GM21390 (cell line): ENCODE results near the gene AJAP1.
A peak's percentile ranks its signal among the peaks of the same experiment; 100 is the strongest.

ENCODE experiments used
- ATAC-seq: cut with Tn5 transposase; IDR thresholded peaks from one replicate; pipeline ENCODE4 v1.9.1; 2021; ENCODE audit not compliant: unreplicated experiment

AJAP1 gene

DNA sequence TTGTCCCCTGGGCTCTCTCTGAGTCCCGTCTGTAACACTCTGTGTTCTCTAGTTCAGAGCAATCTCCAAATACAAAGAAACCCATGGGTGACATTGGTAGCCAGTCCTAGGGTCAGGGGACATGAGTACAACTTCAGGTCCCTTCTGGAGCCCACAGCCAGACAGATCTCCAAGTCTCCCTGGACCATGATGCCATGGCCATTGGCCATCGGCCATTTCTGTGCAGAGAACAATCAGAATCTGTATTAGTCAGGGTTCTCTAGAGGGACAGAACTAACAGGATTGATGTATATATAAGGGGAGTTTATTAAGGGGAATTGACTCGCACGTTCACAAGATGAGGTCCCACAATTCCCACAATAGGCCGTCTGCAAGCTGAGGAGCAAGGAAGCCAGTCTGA is 106.9 kb downstream of the AJAP1 start:
- ATAC-seq = no peak

DNA sequence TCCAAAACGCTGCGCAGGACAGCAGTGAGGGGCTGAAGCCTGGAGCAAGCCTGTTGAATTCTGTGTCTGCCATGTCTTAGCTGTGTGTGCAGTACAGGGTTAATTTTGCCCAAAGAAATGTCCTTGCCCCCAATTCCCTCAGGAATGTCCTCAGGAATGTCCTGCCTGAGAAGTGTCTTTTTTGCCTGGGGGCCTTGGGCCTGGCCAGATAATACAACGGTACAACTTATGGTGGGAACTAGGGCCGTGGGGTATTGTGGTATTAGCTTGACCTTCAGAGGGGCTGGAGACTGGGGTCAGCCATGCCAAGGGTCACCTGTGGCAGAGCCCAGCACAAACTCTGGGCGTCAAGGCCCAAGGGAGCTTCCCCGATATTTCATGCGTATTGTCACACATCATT is 107.7 kb downstream of the AJAP1 start:
- ATAC-seq = no peak

DNA sequence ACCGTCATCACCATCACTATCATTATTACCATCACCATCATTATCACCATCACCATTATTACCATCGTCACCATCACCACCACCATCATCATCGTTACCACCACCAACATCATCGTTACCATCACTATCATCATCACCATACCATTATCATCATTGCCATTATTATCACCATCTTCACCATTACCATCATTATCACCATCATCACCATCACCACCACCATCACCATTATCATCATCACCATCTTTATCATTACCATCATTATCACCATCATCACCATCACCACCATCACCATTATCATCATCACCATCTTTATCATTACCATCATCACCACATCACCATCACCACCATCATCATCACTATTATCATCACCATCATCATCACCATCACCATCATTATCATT is 112.9 kb downstream of the AJAP1 start:
- ATAC-seq = no peak

DNA sequence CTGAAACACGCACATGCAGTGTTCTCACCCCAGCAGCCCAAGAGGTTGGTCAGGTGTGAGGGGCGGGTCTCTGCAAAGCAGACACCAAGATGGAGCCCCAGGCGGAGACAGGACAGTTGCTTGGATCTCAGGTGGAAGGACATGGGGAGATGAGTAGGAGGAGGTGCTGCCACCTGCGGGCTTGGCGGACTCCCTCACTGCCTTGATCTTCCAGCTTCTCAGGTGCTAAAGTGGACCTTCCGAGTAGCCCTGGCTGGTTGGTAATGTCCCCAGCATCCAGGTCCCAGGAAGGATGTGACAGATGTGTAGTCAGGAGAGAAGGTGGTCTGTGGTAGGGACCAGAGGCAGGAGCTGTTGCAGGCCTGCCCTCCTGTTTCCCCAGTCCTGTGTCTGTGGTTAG is 114.1 kb downstream of the AJAP1 start:
- ATAC-seq = no peak

DNA sequence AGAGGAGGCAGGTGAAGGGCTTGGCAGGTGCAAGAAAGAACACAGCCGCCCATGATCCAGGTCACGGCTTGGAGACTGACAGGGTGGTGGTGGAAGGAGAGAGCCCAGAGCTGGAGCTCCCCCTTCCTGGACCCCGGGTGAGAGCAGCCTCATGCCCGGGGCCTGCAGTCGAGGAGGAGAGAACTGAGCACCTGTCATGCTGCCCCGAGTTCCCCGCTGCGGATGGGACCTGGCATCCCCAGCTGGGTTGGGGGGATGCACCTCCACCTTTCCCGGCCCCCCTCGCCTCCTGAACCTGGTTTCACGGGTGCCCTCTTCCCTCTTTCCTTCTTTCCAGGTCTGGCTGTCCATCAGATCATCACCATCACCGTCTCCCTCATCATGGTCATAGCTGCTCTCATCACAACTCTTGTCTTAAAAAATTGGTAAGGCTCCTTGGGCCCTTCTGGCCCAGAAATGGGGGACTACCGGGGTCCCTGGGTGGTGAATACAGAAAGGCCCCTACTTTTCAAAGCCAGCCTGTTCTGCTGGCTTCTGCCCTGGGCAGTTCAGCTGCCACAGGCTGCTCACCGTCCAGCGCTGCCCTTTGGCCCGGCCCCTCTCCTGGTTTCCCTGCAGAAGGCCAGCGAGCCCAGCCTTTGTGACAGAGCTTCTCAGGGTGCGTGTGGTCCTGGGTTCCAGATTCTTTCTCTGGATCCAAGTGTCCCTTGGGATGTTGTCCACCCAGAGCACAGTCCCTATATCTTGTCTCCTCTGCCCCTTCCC is 115.3 kb downstream of the AJAP1 start:
- ATAC-seq = no peak

DNA sequence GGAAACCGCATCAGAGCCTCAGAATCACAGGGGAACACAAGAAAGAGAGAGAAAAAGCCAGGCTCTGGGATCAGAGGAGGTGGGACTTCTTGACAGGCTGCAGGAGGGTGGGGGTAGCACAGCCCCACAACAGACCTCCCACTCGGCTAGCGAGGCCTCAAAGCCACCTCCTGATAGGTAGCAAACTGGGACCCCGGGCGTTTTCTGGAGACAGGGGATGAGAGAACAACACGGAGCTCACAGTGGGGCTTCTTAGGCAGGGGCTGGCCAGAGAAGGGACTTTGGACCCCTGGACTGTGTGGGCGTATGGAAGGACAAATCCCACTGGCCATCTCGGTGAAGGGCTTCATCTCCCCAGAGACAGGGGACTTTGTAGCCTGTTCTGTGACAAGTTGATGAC is 116.3 kb downstream of the AJAP1 start:
- ATAC-seq = no peak

DNA sequence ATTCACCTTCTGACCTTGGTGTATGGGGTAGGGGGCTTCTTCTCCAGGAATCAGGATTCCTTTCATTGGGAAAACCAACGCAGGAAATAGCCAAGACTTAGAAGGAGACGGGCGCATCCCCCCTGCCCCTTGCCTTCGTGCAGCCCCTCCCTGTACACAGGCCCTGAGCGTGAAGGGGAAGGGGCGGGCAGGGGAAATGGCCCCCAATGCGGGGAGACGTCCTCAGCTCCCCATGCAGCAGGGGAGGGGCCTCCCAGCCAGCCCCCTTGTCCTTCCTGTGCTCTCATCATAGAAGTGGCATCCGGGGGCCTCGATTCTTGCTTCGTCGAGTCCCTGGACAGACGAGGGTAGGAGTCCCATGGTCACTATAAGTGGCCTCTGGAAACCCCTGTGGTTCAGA is 116.9 kb downstream of the AJAP1 start:
- no peak for ATAC-seq

DNA sequence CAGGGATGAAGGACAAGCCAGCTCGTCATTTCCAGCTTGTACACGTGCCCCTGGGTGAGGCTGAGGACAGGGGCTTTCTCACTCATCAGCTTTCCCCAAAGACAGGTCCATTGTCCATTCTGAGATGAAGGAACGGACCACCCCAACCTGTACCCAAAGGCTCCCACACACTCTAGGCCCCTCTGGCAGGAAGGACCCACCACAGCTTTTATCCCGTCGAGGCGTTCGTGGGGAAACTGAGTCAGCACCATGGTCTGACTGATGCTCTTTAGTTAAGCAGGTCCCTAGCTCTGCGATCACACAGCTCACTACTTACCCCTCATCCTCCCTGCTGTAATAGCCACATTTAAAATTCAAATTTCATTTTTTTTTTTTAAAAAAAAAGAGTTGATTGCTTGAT is 117.3 kb downstream of the AJAP1 start:
- no peak for ATAC-seq

DNA sequence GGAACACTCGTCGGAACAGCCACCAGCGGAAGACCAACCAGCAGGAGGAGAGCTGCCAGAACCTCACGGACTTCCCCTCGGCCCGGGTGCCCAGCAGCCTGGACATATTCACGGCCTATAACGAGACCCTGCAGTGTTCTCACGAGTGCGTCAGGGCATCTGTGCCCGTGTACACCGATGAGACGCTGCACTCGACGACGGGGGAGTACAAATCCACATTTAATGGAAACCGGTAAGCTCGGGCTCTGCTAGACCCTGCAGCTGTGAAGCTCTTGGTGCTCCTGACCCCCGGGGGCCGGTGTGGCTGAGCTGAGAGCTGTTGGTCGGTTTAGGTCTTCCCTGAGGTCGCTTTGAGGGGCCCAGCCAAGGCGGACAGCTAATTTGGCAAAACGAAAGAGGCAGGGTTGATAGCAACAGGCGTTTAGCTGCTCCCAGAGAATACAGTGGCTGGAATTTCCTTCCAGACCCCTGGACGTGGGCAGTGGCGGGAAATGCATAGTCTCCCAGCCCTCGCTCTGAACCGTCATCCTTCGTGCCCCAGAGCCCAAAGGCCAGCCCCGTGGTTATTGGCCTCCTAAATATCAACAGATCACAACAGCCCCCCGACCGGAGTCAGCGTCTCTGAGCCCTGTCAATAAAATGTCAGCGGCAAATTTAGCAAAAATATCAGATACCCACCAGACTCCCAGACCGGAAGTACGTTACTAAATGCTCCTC is 118.0 kb downstream of the AJAP1 start:
- ATAC-seq = no peak

DNA sequence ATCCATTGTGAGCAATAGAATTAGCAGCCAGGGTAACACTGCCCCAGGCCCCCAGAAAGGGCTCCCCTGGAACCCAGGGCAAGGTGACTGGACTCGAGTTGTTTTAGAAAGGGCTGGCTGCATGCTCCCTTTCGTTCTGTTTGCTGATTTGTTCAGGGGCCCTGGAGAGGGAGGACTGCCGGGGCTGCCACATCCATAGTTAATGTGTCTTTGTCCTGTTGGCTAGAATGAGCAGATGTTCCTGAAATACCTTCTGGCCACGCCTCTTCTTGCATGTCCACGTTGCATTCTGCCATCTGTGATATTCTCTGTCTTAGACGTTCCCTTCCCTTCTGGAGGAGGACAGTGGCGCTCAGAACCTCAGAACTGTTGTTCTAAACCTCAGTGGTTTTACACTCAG is 118.8 kb downstream of the AJAP1 start:
- no peak for ATAC-seq

DNA sequence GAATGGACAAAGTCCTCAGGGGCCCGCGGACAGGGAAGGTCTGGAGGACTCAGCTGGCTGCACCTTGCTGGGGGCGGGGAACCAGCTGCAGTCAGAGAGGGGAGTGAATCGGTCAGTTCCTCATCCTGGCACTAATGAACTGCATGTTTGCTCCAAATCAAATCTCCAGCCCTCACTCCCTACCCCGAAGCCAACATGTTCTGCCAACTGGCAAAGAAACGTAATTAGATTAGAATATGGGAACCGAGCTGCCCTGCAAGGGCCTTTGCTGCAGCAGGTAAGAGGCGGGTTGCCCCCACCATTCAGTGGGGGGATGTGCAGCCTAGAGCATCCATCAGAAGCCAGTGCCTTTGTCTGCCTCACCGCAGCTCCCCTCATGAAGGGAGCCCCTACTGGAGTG is 121.1 kb downstream of the AJAP1 start:
- ATAC-seq = no peak

DNA sequence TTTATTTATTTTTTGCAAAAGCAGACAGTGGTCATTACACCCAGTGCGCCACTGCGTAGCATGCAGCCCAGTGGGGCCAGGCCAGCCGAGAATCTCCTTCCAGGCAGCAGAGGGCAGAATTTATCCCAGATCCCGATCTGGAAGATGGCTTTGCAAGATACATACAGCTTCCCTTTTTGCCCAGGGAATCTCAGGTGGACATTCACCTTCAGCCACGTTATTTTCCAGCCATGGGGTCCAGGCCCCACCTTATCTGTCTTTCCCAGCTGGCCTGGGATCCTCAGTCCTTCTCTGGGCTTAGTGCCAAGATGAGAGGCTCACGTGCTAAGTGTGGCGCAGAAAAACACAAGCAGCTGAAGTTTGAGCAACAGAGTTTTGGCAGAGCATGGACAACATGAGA is 123.6 kb downstream of the AJAP1 start:
- no peak for ATAC-seq

DNA sequence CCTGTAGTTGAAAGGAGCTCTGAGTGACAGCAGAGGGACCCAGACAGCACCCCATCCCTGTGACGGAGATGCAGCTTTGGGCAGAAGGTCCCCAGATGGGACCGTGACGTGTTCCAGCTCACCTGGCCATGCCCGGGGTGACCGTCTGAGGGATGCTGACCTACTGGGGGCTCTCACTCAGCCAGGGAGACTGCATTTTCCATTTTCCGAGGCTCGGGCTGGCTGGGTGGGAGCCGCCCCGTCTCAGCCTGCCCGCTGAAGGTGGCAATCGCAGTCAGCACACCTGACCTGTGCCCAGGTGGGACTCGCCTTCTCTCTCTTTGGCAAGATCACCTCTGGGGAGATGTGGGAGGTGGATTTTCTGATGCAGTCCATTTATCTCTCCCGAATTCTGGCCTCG is 127.2 kb downstream of the AJAP1 start:
- ATAC-seq = no peak

DNA sequence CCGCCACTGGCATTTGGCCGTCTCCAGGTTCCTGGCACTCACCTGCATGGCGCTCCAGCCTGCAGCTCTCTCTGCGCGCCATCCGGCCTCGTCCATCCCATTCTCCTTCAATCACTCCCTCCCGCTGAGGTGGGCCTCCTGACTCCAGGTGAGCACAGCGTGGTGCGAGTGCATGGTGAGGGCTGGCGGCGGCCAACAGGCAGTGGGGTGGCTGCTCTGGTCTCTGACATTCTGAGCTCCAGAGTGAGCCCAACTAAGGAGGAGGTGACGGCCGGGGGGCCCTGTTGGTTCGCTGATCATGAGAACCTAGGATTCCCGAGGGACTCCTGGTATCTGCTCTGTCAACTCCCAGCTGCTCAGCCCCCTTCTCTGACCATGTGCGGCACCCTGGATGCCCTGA is 130.4 kb downstream of the AJAP1 start:
- ATAC-seq = no peak

DNA sequence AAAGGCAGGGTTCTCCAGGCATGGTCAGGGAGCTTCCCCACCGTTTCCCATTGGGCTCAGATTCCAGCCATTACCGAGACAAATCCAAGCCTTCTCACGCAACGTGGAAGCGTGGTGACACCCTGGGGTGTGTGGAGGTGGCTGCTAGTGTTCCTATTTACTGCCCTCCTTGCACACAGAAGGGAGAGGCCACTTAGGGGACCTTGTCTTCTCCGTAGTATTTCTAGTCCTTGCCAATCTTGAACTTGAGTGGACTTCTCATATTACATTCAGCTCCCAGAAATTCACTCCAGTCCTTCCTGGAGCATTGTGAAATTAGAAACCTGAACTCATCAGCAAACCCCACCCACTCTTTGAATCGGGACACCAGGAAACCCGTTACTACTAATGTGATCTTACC is 131.6 kb downstream of the AJAP1 start:
- no peak for ATAC-seq

DNA sequence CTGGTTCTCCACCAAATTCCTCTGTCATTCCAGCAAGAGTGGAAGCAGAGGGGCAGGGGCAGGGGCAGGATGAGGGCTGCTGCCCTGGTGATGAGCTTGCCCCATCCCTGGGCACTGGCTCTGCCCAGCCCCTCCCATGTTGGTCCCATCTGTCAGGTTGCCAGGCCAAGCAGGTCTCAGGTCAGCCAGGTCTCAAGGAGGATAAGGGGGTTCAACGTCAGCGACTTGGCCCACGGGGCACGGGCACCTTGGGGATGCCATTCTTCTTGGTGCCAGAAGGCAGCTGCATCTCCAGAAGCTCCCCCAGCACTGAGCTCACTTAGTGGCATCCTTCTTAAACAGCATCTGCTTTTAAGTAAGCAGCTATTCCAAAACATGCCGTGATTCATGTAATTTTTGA is 133.1 kb downstream of the AJAP1 start:
- ATAC-seq = no peak

DNA sequence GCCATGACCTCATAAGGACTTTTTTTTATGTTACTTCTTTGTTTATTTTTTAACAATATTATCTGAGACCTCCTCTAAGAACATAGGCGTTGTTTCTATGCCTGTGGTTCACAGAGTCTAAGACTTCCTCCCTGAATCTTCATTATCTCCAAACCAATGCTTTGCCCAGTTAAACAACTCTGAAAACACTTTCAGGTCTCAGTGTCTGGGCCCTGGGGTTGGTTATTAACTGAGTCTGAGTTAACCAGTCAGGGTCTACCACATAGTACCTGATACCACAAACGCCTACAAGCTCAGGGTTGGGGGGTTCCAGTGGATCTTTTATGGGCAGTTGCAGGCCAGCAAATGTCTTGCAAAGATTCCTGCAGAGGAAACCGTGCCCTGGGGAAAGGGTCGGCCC is 138.2 kb downstream of the AJAP1 start:
- no peak for ATAC-seq

DNA sequence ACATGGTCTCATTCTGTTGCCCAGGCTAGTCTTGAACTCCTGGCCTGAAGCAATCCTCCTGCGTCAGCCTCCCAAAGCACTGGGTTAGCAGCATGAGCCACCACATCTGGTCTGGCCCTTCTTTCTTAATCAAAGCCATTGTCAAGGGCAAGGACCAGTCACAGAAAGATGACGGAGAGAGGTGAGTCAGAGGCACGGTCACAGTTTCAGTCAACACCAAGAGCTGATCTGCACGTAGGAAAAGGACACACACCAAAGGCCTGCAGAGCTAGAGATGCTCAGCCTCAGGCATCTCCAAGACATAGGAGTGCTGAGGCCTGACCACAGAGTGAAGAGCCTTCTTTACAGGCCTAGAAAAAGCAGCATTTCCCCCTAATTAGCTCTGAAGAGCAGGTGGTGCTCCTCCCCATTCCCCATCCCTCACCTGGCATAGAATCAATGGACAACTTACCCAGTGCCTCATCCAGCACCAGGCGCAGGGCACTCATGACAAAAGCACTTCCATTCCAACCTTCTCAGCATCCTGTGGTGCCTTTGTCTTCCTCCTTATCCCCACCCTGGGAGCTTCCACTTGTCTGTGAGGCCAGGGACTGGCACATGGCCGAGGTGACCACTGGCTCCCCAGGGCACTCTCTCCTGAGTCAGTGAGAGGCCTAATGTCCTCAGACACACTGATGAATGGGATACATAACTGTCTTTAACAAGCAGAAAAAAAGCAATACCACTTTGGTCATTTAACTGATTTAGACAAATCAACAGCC is 139.8 kb downstream of the AJAP1 start:
- no peak for ATAC-seq

DNA sequence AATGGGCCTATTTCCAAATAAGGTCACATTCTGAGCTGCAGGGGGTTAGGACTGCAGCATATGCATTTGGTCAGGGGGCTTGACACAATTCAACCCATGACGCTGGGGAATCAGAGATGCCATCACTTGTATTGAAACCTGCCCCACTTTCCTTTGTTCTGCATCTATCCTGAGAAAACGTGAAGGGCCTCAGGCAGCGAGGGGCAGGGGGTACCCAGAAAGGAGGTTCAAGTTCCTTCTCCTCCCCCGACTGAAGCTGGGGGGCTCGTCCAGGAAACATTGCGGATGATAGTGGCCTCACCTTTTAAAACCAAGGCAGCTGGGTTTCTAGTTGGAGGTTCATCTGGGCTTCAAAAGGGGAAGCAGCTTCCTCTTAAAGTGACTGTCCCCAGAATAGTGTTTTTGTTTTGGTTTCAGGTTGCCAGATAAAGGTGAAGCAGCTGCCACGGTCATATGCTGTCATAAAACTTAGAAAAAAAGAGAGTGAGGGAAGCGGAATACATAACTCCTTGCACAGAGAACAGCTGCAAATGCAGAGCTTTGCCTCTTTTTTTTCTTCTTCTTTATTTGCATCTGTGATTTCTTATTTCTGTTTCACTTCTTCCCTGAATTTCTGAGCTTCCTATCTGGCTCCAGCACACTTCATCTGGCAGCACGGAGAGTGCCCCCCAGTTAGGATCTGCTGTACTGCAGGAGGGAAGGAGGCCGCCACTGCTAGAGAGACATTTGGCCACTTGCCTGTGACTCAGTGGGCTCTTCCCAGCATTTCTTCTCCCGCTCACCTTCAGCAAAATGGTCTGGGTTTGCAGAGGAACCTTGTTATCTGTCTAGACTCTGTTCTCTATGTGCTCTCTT is 142.0 kb downstream of the AJAP1 start:
- peak; percentile 88 for ATAC-seq

DNA sequence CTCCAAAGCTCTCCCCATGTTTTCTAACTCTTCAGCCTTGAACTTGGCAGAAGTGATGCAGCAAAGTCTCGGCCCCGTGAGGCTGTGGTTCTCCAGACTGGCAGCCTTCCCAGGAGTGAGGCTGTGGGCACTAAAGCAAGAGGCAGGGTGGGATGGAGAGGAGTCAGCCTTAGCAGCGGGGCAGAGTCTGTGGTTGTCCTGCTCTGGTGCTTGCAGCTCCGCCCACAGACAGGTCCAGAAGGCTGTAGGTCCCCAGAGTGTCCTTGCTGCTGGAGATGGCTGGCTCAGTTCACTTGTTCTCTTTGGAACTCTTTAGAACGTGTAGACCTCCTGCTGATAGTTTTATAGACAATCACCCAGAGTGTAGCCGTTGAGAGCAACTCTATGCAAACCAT is 142.6 kb downstream of the AJAP1 start:
- ATAC-seq = no peak

DNA sequence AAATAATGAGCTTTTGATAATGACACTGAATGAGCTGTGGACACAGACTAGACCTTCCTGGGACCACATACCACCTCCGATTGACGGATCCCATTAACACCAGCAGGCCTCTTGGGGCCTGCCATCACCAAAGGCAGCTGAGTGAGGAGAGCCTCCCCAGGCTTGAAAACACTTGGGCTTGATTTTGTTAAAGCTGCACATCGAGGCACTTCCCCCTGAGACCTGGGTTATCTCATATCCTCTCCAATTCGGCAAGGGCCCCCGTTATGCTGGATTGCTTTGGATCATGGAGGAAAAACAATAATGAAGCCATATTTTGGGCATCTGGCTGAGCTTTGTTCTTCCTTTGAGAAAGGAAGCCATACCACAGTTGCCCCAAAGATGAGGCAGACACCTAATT is 143.0 kb downstream of the AJAP1 start:
- ATAC-seq = no peak
